SK-N-SH treated with all-trans-retinoic acid at 6 μM for 48 hours (cell line): Measurements from ENCODE around the gene FGG.

Experiments used
- CSDC2 ChIP-seq: fragments of 250-450 bp; sonication (Bioruptor Pico); IDR thresholded peaks from 2 replicates; pipeline ENCODE4 v1.5.0; 2020; ENCODE audit warnings: mild to moderate bottlenecking, moderate library complexity
- TF ChIP-seq, protein P1 (sequence below): fragments of 250-450 bp; sonication (Bioruptor Pico); IDR thresholded peaks from 2 replicates; pipeline ENCODE4 v1.5.1; 2020; ENCODE audit warnings: low read depth, mild to moderate bottlenecking, moderate library complexity
- TF ChIP-seq, protein P2 (sequence below): fragments of 250-450 bp; sonication (Bioruptor Pico); IDR thresholded peaks from 2 replicates; pipeline ENCODE4 v1.8.0; 2020; ENCODE audit warnings: mild to moderate bottlenecking, moderate library complexity, borderline replicate concordance

DNA sequence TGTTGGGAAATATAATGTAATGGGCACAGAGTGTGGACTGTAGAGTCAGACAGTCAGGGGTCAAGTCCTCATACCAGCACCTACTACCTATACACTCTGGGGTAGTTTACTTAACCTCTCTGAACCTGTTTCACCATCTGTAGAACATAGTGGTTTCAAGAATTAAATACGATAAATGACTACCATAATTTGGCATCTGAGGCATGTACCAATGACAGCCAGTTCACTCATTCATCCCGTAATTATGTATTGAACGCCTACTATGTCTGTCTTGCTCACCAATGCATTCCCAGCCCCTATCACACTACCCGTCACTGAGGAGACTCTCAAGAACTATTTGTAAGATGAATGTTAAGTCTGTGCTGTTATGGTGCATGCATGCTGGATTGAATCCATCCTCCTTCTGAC lies 51.6 kb downstream of the FGG start:
- TF ChIP-seq, protein P1, sequence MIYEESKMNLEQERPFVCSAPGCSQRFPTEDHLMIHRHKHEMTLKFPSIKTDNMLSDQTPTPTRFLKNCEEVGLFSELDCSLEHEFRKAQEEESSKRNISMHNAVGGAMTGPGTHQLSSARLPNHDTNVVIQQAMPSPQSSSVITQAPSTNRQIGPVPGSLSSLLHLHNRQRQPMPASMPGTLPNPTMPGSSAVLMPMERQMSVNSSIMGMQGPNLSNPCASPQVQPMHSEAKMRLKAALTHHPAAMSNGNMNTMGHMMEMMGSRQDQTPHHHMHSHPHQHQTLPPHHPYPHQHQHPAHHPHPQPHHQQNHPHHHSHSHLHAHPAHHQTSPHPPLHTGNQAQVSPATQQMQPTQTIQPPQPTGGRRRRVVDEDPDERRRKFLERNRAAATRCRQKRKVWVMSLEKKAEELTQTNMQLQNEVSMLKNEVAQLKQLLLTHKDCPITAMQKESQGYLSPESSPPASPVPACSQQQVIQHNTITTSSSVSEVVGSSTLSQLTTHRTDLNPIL (CRISPR knock-in tag) = no peak
- TF ChIP-seq, protein P2, sequence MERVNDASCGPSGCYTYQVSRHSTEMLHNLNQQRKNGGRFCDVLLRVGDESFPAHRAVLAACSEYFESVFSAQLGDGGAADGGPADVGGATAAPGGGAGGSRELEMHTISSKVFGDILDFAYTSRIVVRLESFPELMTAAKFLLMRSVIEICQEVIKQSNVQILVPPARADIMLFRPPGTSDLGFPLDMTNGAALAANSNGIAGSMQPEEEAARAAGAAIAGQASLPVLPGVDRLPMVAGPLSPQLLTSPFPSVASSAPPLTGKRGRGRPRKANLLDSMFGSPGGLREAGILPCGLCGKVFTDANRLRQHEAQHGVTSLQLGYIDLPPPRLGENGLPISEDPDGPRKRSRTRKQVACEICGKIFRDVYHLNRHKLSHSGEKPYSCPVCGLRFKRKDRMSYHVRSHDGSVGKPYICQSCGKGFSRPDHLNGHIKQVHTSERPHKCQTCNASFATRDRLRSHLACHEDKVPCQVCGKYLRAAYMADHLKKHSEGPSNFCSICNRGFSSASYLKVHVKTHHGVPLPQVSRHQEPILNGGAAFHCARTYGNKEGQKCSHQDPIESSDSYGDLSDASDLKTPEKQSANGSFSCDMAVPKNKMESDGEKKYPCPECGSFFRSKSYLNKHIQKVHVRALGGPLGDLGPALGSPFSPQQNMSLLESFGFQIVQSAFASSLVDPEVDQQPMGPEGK (CRISPR knock-in tag) = no peak
- TF ChIP-seq CSDC2 (CRISPR knock-in tag) = no peak
